PC-9 (cell line): Measurements from ENCODE around the gene GLS2. TPM values are rescaled to one million over a fixed set of nuclear protein-coding genes. Genes with fewer than 3 reads are reported as not detected.

Experiments
- Bru-seq: library from RNA; stranded (reverse); fragments of 400-500 nt; gene quantifications from one replicate; lab custom pipeline; 2021; lab: Mats Ljungman, UMichigan
- BruChase-seq, 2 experiments: library from RNA; stranded (reverse); fragments of 400-500 nt; gene quantifications; one replicate each; lab custom pipeline; 2021; lab: Mats Ljungman, UMichigan
- BruUV-seq: library from RNA; stranded (reverse); fragments of 400-500 nt; replicated peaks from 2 replicates; lab custom pipeline; 2021; lab: Mats Ljungman, UMichigan
- CTCF ChIA-PET: fragments of 300-600 bp; sonication (Branson Sonifier 250); formaldehyde crosslinking; loops from one replicate; lab custom pipeline; 2022; ENCODE audit warnings: antibody characterized with exemption; lab: Charles Lee
- POLR2A ChIA-PET: fragments of 300-600 bp; sonication (Branson Sonifier 250); formaldehyde crosslinking; loops from one replicate; lab custom pipeline; 2022; ENCODE audit warnings: antibody characterized with exemption; ENCODE audit not compliant: unreplicated experiment; lab: Charles Lee
- DNase-seq, 2 experiments: peaks; one replicate each; pipeline versions ENCODE4 v3.0.0 to v3.0.0-alpha.2; 2015 to 2022; ENCODE audit warnings: mixed read lengths in 1 of 2
- H2AFZ ChIP-seq: fragments of 200-600 bp; sonication (generic); 2 replicates; pipeline ENCODE4 v1.8.1; 2017; ENCODE audit warnings: antibody characterized with exemption
- H3F3A ChIP-seq: fragments of 200-600 bp; sonication (generic); 2 replicates; pipeline ENCODE4 v1.8.1; 2017; ENCODE audit warnings: antibody characterized with exemption, mild to moderate bottlenecking, low read depth; ENCODE audit not compliant: insufficient read depth
- H3K27ac ChIP-seq: fragments of 200-600 bp; sonication (generic); 2 replicates; pipeline ENCODE4 v1.6.1; 2016; ENCODE audit warnings: mixed run types
- H3K27me3 ChIP-seq: fragments of 200-600 bp; sonication (generic); 2 replicates; pipeline ENCODE4 v1.6.1; 2016; ENCODE audit warnings: low read depth, mixed run types; ENCODE audit not compliant: insufficient read depth
- H3K36me3 ChIP-seq: fragments of 200-600 bp; sonication (generic); 2 replicates; pipeline ENCODE4 v1.6.1; 2016; ENCODE audit warnings: low read depth, mixed run types
- H3K4me1 ChIP-seq: fragments of 200-600 bp; sonication (generic); replicated peaks from 2 replicates; pipeline ENCODE4 v1.6.1; 2016; ENCODE audit warnings: mixed run types; ENCODE audit not compliant: insufficient read depth
- H3K4me2 ChIP-seq: fragments of 200-600 bp; sonication (generic); 2 replicates; pipeline ENCODE4 v1.6.1; 2017; ENCODE audit warnings: mixed run types
- H3K4me3 ChIP-seq: fragments of 200-600 bp; sonication (generic); 2 replicates; pipeline ENCODE4 v1.6.1; 2016; ENCODE audit warnings: mixed run types
- H3K79me2 ChIP-seq: fragments of 200-600 bp; sonication (generic); 2 replicates; pipeline ENCODE4 v1.6.1; 2017; ENCODE audit warnings: low read depth, mixed run types
- H3K9me2 ChIP-seq: fragments of 200-600 bp; sonication (generic); 2 replicates; pipeline ENCODE4 v1.8.1; 2017; ENCODE audit warnings: mild to moderate bottlenecking; ENCODE audit not compliant: insufficient read depth
- H3K9me3 ChIP-seq: fragments of 200-600 bp; sonication (generic); 2 replicates; pipeline ENCODE4 v1.8.1; 2016; ENCODE audit warnings: low read depth; ENCODE audit not compliant: insufficient read depth
- H4K20me1 ChIP-seq: fragments of 200-600 bp; sonication (generic); 2 replicates; pipeline ENCODE4 v1.8.1; 2017; ENCODE audit not compliant: insufficient read depth
- EZH2 ChIP-seq: fragments of 200-600 bp; sonication (generic); IDR thresholded peaks from 2 replicates; pipeline ENCODE4 v1.8.0; 2017; ENCODE audit warnings: antibody characterized with exemption, low read depth
- intact Hi-C: fragments of 100-400 bp; cut with micrococcal nuclease; formaldehyde crosslinking; loops from one replicate; pipeline ENCODE4 v1.10.0; 2022; ENCODE audit not compliant: unreplicated experiment
- long read RNA-seq: library from polyadenylated mRNA; stranded (forward); transcript quantifications from one replicate; pipeline ENCODE4 v2.0.0, GENCODE V29; 2022
- total RNA-seq: library from RNA; stranded (reverse); gene quantifications from 2 replicates; pipeline ENCODE4 v1.2.3, GENCODE V29; 2021
- TF ChIP-seq, protein P1 (sequence below): fragments of 200-600 bp; sonication (generic); conservative IDR thresholded peaks from 2 replicates; pipeline ENCODE4 v1.6.1; 2017; ENCODE audit warnings: mixed run types, antibody characterized with exemption, mild to moderate bottlenecking, moderate library complexity

Gene GLS2
- total RNA-seq (1.3 and 2.9 TPM in 2 replicates), Bru-seq, nascent RNA (percentile 23 among the genes with signal in this experiment), BruChase-seq, experiment 1, labeled RNA remaining after a 2-hour chase (percentile 35 among the genes with signal in this experiment), BruChase-seq, experiment 2, labeled RNA remaining after a 6-hour chase (percentile 36 among the genes with signal in this experiment)
- long read RNA-seq, partial matches to known transcripts = 0 of 16 reads
- long read RNA-seq, other reads (novel, unspliced or antisense) = 14 of 16 reads

DNA sequence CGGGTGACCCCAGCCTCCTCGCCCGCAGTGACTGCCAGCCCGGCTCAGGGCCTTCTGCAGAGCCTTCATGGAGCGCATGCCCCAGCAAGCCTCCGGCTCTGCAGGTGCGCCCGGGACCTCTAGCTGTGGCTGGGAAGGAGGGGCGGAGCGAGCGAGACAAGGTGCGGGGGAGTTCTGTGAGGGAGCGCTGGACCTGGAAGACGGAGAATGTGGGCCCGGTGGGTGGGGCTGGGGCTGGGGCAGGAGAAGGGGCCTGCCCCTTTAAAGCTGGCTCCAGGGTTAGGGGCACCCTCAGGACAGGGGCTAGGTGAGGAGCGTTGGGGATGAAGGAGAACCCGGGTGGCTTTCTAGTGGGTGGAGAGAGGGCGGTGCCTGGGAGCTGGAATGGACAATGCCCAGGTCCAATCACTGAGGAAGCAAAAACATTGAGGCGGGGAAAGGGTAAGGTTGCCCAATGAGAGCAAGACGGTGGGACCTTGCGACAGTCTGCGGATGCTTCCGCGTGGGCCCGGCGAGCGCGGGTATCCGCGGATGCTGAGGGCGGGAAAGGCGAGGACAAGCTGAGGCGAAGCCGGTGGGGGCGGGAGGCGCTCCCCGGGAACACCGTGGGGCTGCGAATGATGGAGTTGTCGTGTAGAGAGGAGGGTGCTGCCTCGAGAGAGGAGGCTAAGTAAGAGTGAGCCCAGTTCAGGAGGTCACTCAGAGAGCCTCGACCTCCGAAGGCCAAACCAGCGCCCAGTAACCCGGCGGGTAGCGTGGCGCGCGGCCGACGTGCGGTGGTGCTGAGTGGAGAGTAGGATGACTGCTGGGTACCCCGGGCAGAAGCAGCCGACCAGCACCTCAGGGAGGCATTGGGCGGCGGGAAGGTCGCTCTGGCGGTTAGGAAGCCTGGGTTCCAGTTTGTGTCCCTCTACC lies at the start of gene GLS2:
Gene GLS2 (minus strand): TSS at position 121 of the 915 bp plus-strand sequence. CDS start 43 bp downstream, at position 78.
- CTCF ChIA-PET = interaction anchor here (0.6 to 0.7 kb wide), 3 partner anchors 16 to 526 kb away, joined by 3 to 6 read pairs (median 3); no protein-coding TSS in a partner anchor
- H3K4me3 ChIP-seq = peak within 1 kb of the TSS; percentile 57; the same call in 1 of the 2 replicates
- POLR2A ChIA-PET = interaction anchor here (0.6 to 0.7 kb wide), 2 partner anchors 148 to 174 kb away, joined by 4 to 5 read pairs; no protein-coding TSS in a partner anchor

DNA sequence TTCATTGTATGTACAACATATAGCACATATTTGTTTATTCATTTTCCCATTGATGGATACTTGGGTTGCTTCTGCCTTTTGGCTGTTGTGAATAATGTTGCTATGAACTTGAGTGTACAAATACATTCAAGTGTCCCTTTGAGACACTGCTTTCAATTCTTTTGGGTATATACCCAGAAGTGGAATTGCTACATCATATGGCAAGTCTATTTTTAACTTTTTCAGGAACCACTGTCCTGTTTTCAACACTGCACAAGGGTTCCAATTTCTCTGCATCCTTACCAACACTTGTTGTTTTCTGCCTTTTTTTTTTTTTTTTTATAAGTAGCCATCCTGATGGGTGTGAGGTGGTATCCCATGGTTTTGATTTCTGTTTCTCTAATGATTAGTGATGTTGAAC lies 49.6 kb upstream of the GLS2 start:
- Histone ChIP-seq H3K79me2 (peaks cover 67% of the 10 kb centered on the region), H2AFZ (no peak overlapping the region), H3K4me2 (peak overlapping the region; percentile 39; the same call in 1 of the 2 replicates), H3F3A (peaks cover 23% of the 10 kb centered on the region; the same call in 1 of the 2 replicates), H3K4me3 (no peak overlapping the region), H3K4me1 (peaks cover 16% of the 10 kb centered on the region), H3K27me3 (no peaks in the 10 kb centered on the region), H3K9me2 (no peaks in the 10 kb centered on the region), H3K36me3 (0 out of 2 replicates have a peak, but pooled peaks cover 4% of the 10 kb centered on the region), H3K9me3 (no peaks in the 10 kb centered on the region), H4K20me1 (0 out of 2 replicates have a peak, but pooled peaks cover 3% of the 10 kb centered on the region), H3K27ac (0 out of 2 replicates have a peak overlapping the region, but pooled peaks have one; percentile 11)
- ChIA-PET POLR2A (interaction anchor here (0.6 kb wide), 1 partner anchor 15 kb away, joined by 6 read pairs; no protein-coding TSS in a partner anchor), CTCF (no interaction called here)
- no peak for DNase-seq
- no TSS peak for BruUV-seq
- TF ChIP-seq, protein P1, sequence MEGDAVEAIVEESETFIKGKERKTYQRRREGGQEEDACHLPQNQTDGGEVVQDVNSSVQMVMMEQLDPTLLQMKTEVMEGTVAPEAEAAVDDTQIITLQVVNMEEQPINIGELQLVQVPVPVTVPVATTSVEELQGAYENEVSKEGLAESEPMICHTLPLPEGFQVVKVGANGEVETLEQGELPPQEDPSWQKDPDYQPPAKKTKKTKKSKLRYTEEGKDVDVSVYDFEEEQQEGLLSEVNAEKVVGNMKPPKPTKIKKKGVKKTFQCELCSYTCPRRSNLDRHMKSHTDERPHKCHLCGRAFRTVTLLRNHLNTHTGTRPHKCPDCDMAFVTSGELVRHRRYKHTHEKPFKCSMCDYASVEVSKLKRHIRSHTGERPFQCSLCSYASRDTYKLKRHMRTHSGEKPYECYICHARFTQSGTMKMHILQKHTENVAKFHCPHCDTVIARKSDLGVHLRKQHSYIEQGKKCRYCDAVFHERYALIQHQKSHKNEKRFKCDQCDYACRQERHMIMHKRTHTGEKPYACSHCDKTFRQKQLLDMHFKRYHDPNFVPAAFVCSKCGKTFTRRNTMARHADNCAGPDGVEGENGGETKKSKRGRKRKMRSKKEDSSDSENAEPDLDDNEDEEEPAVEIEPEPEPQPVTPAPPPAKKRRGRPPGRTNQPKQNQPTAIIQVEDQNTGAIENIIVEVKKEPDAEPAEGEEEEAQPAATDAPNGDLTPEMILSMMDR = no peak
- no peak for TF ChIP-seq EZH2
- intact Hi-C loops = no loop called here

More for the DNA sequence above, at the start of gene GLS2:
- H3K4me1 ChIP-seq = no peaks in the 10 kb centered on the region
- H3K4me2 ChIP-seq = peak within 1 kb of the TSS; percentile 79
- H3K27me3 ChIP-seq = peaks cover 24% of the 10 kb centered on the region; the same call in 1 of the 2 replicates
- no peaks in the 10 kb centered on the region for H3K36me3 ChIP-seq
- TF ChIP-seq EZH2 = no peak
- TF ChIP-seq, protein P1 = no peak
- peak within 1 kb of the TSS; percentile 81 for H2AFZ ChIP-seq
- H4K20me1 ChIP-seq = no peaks in the 10 kb centered on the region
- no peaks in the 10 kb centered on the region for H3K9me3 ChIP-seq
- H3K27ac ChIP-seq = no peak within 1 kb of the TSS
- no peaks in the 10 kb centered on the region for H3F3A ChIP-seq
- intact Hi-C loops = no loop called here
- no peaks in the 10 kb centered on the region for H3K79me2 ChIP-seq
- no peaks in the 10 kb centered on the region for H3K9me2 ChIP-seq
- no TSS peak for BruUV-seq
- peak; percentile 59 to 77 for DNase-seq
